ENCODE data around the gene GIGYF1. TPM values are rescaled to one million over a fixed set of nuclear protein-coding genes. Genes with fewer than 3 reads are reported as not detected.

GIGYF1 gene
- total and polyA plus RNA-seq, 2 of the 13 experiments (the other 11 are each of a cell fraction or from before 2014, with no cell fraction given): 7.6 to 16.1 TPM

- CTCF ChIA-PET (ENCODE audit: low intra/inter-chr PET ratio, low total read pairs): no interaction called here
Measured at GRCh38 chr7:100683659-100684533, 10.2 kb downstream of the GIGYF1 start.

GRCh38 chr7:100682991-100683658, 10.9 kb downstream of the GIGYF1 start:
- no peak overlapping the region for H2AFZ ChIP-seq (ENCODE audit: low read length)
- DNase-seq (ENCODE audit: low spot score) (no peak), ATAC-seq (no peak), FAIRE-seq (no peak)
- H3K36me3 ChIP-seq (replicated peaks in 1 of 2; ENCODE audit: control insufficient read depth in 1 of 2, insufficient read depth in 2 of 2, low read length in 2 of 2): peaks cover 44 to 62% of the 10 kb centered on the region in 2 experiments
- no peak overlapping the region for H3K9ac ChIP-seq (ENCODE audit: insufficient read depth, low read depth, low read length)
- ChIA-PET CTCF (ENCODE audit: low intra/inter-chr PET ratio, low total read pairs) (no interaction called here), POLR2A (interaction anchor here (0.7 to 1.9 kb wide), 4 partner anchors 41 to 97 kb away, joined by 3 to 6 read pairs (median 4); partner anchors contain the start of genes FBXO24, LRCH4 and MOSPD3)
- no peak overlapping the region for H3K27ac ChIP-seq (ENCODE audit: extremely low read length, insufficient read depth, low read length)
- H3K4me2 ChIP-seq (ENCODE audit: low read depth, low read length): no peak overlapping the region
- in situ Hi-C loops (cut with HindIII; ENCODE audit: extremely low pct_ligation_motif_present, low pct_unique_long_range_greater_than_20kb) (no loop called here), intact Hi-C loops (cut with micrococcal nuclease; ENCODE audit: unreplicated experiment) (no loop called here)
- no peaks in the 10 kb centered on the region for H3K27me3 ChIP-seq (ENCODE audit: control insufficient read depth in 1 of 2, insufficient read depth in 2 of 2, low read length in 2 of 2)
- no peaks in the 10 kb centered on the region for H3K9me3 ChIP-seq (ENCODE audit: low read length)
- H3K4me3 ChIP-seq (replicated peaks in 1 of 3; ENCODE audit: insufficient read depth in 1 of 3, low read depth in 2 of 3, low read length in 3 of 3): no peak overlapping the region
- H3K79me2 ChIP-seq (ENCODE audit: insufficient read depth, low read length): no peaks in the 10 kb centered on the region
- WGBS (ENCODE audit: low lambda C conversion rate): 95% methylated on average over 16 of the region's 28 CpGs
- peak; percentile 19; the same call in 1 of the 2 replicates for TF ChIP-seq RBFOX2 (IDR thresholded peaks at IDR 0.05; ENCODE audit: low read depth, low read length)
- no peak for TF ChIP-seq SRSF1 (optimal IDR thresholded peaks at IDR 0.05; ENCODE audit: low read depth, low read length)
- TF ChIP-seq FOSL1 (CRISPR knock-in tag; IDR thresholded peaks at IDR 0.05; ENCODE audit: borderline replicate concordance): no peak
- no peak for TF ChIP-seq ZMAT3 (CRISPR knock-in tag; conservative IDR thresholded peaks at IDR 0.05)
- no peak for TF ChIP-seq HCFC1 (IDR thresholded peaks at IDR 0.05; ENCODE audit: low read depth, low read length)
- peaks cover 4% of the 10 kb centered on the region; the same call in 1 of the 2 replicates for H4K20me1 ChIP-seq (ENCODE audit: insufficient read depth, low read length)
- no TSS peak for BruUV-seq (replicated peaks)
- peaks cover 21% of the 10 kb centered on the region for H3K4me1 ChIP-seq (ENCODE audit: insufficient read depth, low read length)

More at GRCh38 chr7:100683659-100684533, 10.2 kb downstream of the GIGYF1 start:
- WGBS (ENCODE audit: low lambda C conversion rate): 95% methylated on average over 10 of the region's 37 CpGs
- FAIRE-seq: no peak
- H2AFZ ChIP-seq (ENCODE audit: low read length): no peak overlapping the region
- no peak overlapping the region for H3K4me3 ChIP-seq (replicated peaks in 1 of 3; ENCODE audit: insufficient read depth in 1 of 3, low read depth in 2 of 3, low read length in 3 of 3)
- H3K4me1 ChIP-seq (ENCODE audit: insufficient read depth, low read length): peaks cover 14% of the 10 kb centered on the region
- in situ Hi-C loops (cut with HindIII; ENCODE audit: extremely low pct_ligation_motif_present, low pct_unique_long_range_greater_than_20kb): no loop called here
- no peaks in the 10 kb centered on the region for H3K27me3 ChIP-seq (ENCODE audit: control insufficient read depth in 1 of 2, insufficient read depth in 2 of 2, low read length in 2 of 2)
- POLR2A ChIA-PET: interaction anchor here (1.4 kb wide), 2 partner anchors 41 to 98 kb away, joined by 3 to 6 read pairs; partner anchors contain the start of genes FBXO24 and LRCH4
- no peaks in the 10 kb centered on the region for H3K9me3 ChIP-seq (ENCODE audit: low read length)
- H3K79me2 ChIP-seq (ENCODE audit: insufficient read depth, low read length): peaks cover 4% of the 10 kb centered on the region
- peaks cover 8% of the 10 kb centered on the region; the same call in 1 of the 2 replicates for H4K20me1 ChIP-seq (ENCODE audit: insufficient read depth, low read length)
- no peak for ATAC-seq
- no peak overlapping the region for H3K9ac ChIP-seq (ENCODE audit: insufficient read depth, low read depth, low read length)
- peaks cover 45 to 66% of the 10 kb centered on the region in 2 experiments for H3K36me3 ChIP-seq (replicated peaks in 1 of 2; ENCODE audit: control insufficient read depth in 1 of 2, insufficient read depth in 2 of 2, low read length in 2 of 2)
- no TSS peak for BruUV-seq (replicated peaks)
- H3K27ac ChIP-seq (ENCODE audit: extremely low read length, insufficient read depth, low read length): no peak overlapping the region
- TF ChIP-seq AGO2 (optimal IDR thresholded peaks at IDR 0.05; ENCODE audit: low read depth, low read length): peak; percentile 68
- peak in 1 of 2 experiments; percentile 4; a peak in 1 of 4 replicates for TF ChIP-seq POLR2A (IDR thresholded peaks at IDR 0.05; ENCODE audit: insufficient read depth in 1 of 2, low read depth in 2 of 2, low read length in 2 of 2)
- no peak for TF ChIP-seq ZC3H13 (CRISPR knock-in tag; IDR thresholded peaks at IDR 0.05)
- intact Hi-C loops (cut with micrococcal nuclease; ENCODE audit: unreplicated experiment): no loop called here
- DNase-seq (ENCODE audit: low spot score): no peak
- no peak overlapping the region for H3K4me2 ChIP-seq (ENCODE audit: low read depth, low read length)

All from HepG2 (cell line).